Aorta (tissue), 5 donors: Measurements from ENCODE around the gene PEAR1. TPM values are rescaled to one million over a fixed set of nuclear protein-coding genes. Genes with fewer than 3 reads are reported as not detected.

Experiments
- ATAC-seq: fragments of 200-7000 bp; cut with Tn5 transposase; one replicate; pipeline ENCODE4 v1.9.1; 2022; ENCODE audit warnings: moderate library complexity; ENCODE audit not compliant: low FRiP score
- DNase-seq, 2 donors: peaks; one replicate each; pipeline ENCODE4 v3.0.0-alpha.2; 2020
- H3K27ac ChIP-seq, 2 donors: one replicate each; pipeline ENCODE4 v1.5.1; 2013; ENCODE audit warnings: low read length in 2 of 2, mild to moderate bottlenecking in 2 of 2, moderate library complexity in 2 of 2, control low read depth in 1 of 2, inconsistent platforms in 1 of 2, low read depth in 1 of 2
- H3K27me3 ChIP-seq, 2 donors: one replicate each; pipeline ENCODE4 v1.6.1; 2013; ENCODE audit warnings: control low read depth in 1 of 2, low read length in 1 of 2, mild to moderate bottlenecking in 1 of 2, moderate library complexity in 1 of 2; ENCODE audit not compliant: insufficient read depth in 2 of 2, control insufficient read depth in 1 of 2
- H3K36me3 ChIP-seq, 2 donors: one replicate each; pipeline ENCODE4 v1.6.1; 2013; ENCODE audit warnings: control low read depth in 1 of 2, low read length in 1 of 2, mild to moderate bottlenecking in 1 of 2; ENCODE audit not compliant: insufficient read depth in 2 of 2, control insufficient read depth in 1 of 2
- H3K4me1 ChIP-seq, 2 donors: one replicate each; pipeline ENCODE4 v1.6.1; 2013; ENCODE audit warnings: low read length in 2 of 2, control low read depth in 1 of 2, mild to moderate bottlenecking in 1 of 2, moderate library complexity in 1 of 2; ENCODE audit not compliant: insufficient read depth in 2 of 2, control insufficient read depth in 1 of 2
- H3K4me3 ChIP-seq, 2 donors: one replicate each; pipeline ENCODE4 v1.5.1; 2013; ENCODE audit warnings: low read length in 2 of 2, control low read depth in 1 of 2, mild to moderate bottlenecking in 1 of 2
- H3K9me3 ChIP-seq: one replicate; pipeline ENCODE4 v1.6.1; 2013; ENCODE audit warnings: mild to moderate bottlenecking, low read length; ENCODE audit not compliant: control insufficient read depth
- WGBS, 2 donors: extraction: QIAGEN DNeasy Blood & Tissue Kit; methylation state at CpG; one replicate each; pipeline ENCODE4 v1.1.7; 2013; 5-methylcytosine and 5-hydroxymethylcytosine counted together
- intact Hi-C, 2 donors: fragments of 100-400 bp; cut with DNase I; formaldehyde crosslinking; loops; one replicate each; pipeline versions ENCODE4 v1.14.2 to v1.15.0; 2022
- polyA plus RNA-seq, 2 donors: library from polyadenylated mRNA; stranded (reverse); fragments of 200-250 nt; gene quantifications; one replicate each; pipeline ENCODE4 v1.2.3, GENCODE V29; 2013
- total RNA-seq, 2 donors: library from RNA; stranded (reverse); fragmentation: NEBNext Ultra II Directional; extraction: Animal tissue kit (Norgen Biotek cat#: 25700); gene quantifications; one replicate each; pipeline ENCODE4 v1.2.1, GENCODE V29; 2021
- donor health status: healthy with polysubstance abuse.
- donor health status: Bipolar disorder and iron deficiency.
- donor health status: DM: no; HTN: no; CAD: no.
- donor health status: DM: no; HTN: no; CAD: no.
- donor health status: DM: yes; HTN: yes; CAD: no.

The PEAR1 gene
- total and polyA plus RNA-seq, 4 donors: 5.6 to 46.6 (median 25.1) TPM

GRCh38 chr1:156897078-156897825 lies 3.7 kb downstream of the PEAR1 start:
- no peak overlapping the region for H3K4me3 ChIP-seq
- intact Hi-C loops: loop anchor here in 1 of 2 donors (10.0 kb wide), 1 partner anchor 178 kb away; no protein-coding TSS in a partner anchor
- no peaks in the 10 kb centered on the region for H3K4me1 ChIP-seq
- H3K27me3 ChIP-seq: no peaks in the 10 kb centered on the region
- ATAC-seq (no peak), DNase-seq (no peak)
- H3K9me3 ChIP-seq: no peaks in the 10 kb centered on the region
- no peaks in the 10 kb centered on the region for H3K36me3 ChIP-seq
- 62 to 75% methylated on average over 14 of the region's 14 CpGs for WGBS, 2 donors
- H3K27ac ChIP-seq: no peak overlapping the region

GRCh38 chr1:156898161-156898566 lies 4.6 kb downstream of the PEAR1 start:
- 32 to 53% methylated on average over 8 to 13 of the region's 13 CpGs for WGBS, 2 donors

GRCh38 chr1:156898971-156899664 lies 5.6 kb downstream of the PEAR1 start:
- no peak overlapping the region for H3K4me3 ChIP-seq
- no peaks in the 10 kb centered on the region for H3K4me1 ChIP-seq
- WGBS, 2 donors: 82 to 90% methylated on average over 12 of the region's 12 CpGs
- ATAC-seq: no peak
- intact Hi-C loops: loop anchor here in 1 of 2 donors (10.0 kb wide), 1 partner anchor 176 kb away; no protein-coding TSS in a partner anchor
- H3K36me3 ChIP-seq: no peaks in the 10 kb centered on the region
- H3K9me3 ChIP-seq: no peaks in the 10 kb centered on the region
- no peak overlapping the region for H3K27ac ChIP-seq
- H3K27me3 ChIP-seq: no peaks in the 10 kb centered on the region
- no peak for DNase-seq

More at GRCh38 chr1:156898161-156898566, 4.6 kb downstream of the PEAR1 start:
- H3K27me3 ChIP-seq: no peaks in the 10 kb centered on the region
- H3K36me3 ChIP-seq: no peaks in the 10 kb centered on the region
- ATAC-seq (peak; percentile 4), DNase-seq (peak in 1 of 2 donors; percentile 75)
- no peaks in the 10 kb centered on the region for H3K9me3 ChIP-seq
- intact Hi-C loops: loop anchor here in 1 of 2 donors (10.0 kb wide), 1 partner anchor 177 kb away; no protein-coding TSS in a partner anchor
- no peak overlapping the region for H3K4me3 ChIP-seq
- H3K4me1 ChIP-seq: no peaks in the 10 kb centered on the region
- H3K27ac ChIP-seq: no peak overlapping the region

GRCh38 chr1:156899956-156900718 lies 6.6 kb downstream of the PEAR1 start:
- no peak overlapping the region for H3K4me3 ChIP-seq
- no peak overlapping the region for H3K27ac ChIP-seq
- 83 to 87% methylated on average over 12 of the region's 12 CpGs for whole genome bisulfite sequencing, 2 donors
- H3K36me3 ChIP-seq: no peaks in the 10 kb centered on the region
- no peaks in the 10 kb centered on the region for H3K27me3 ChIP-seq
- intact Hi-C loops: loop anchor here in 1 of 2 donors (10.0 kb wide), 1 partner anchor 175 kb away; no protein-coding TSS in a partner anchor
- H3K4me1 ChIP-seq: no peaks in the 10 kb centered on the region
- ATAC-seq: no peak
- H3K9me3 ChIP-seq: no peaks in the 10 kb centered on the region
- no peak for DNase-seq

GRCh38 chr1:156900896-156901589 lies 7.5 kb downstream of the PEAR1 start:
- no peak overlapping the region for H3K4me3 ChIP-seq
- H3K9me3 ChIP-seq: no peaks in the 10 kb centered on the region
- H3K27ac ChIP-seq: no peak overlapping the region
- ATAC-seq (no peak), DNase-seq (no peak)
- H3K27me3 ChIP-seq: no peaks in the 10 kb centered on the region
- H3K4me1 ChIP-seq: no peaks in the 10 kb centered on the region
- no peaks in the 10 kb centered on the region for H3K36me3 ChIP-seq
- WGBS, 2 donors: 68 to 87% methylated on average over 6 of the region's 6 CpGs
- intact Hi-C loops: no loop called here

GRCh38 chr1:156901590-156901900 lies 8.0 kb downstream of the PEAR1 start:
- 91 to 96% methylated on average over 4 of the region's 4 CpGs for WGBS, 2 donors
- intact Hi-C loops: no loop called here
- Histone ChIP-seq H3K27me3 (no peaks in the 10 kb centered on the region), H3K4me3 (no peak overlapping the region), H3K27ac (no peak overlapping the region), H3K4me1 (no peaks in the 10 kb centered on the region), H3K36me3 (no peaks in the 10 kb centered on the region), H3K9me3 (no peaks in the 10 kb centered on the region)
- DNase-seq: no peak
- ATAC-seq: no peak

GRCh38 chr1:156901966-156902915 lies 8.7 kb downstream of the PEAR1 start:
- Histone ChIP-seq H3K27me3 (no peaks in the 10 kb centered on the region), H3K27ac (no peak overlapping the region), H3K4me1 (no peaks in the 10 kb centered on the region), H3K4me3 (no peak overlapping the region), H3K36me3 (no peaks in the 10 kb centered on the region), H3K9me3 (no peaks in the 10 kb centered on the region)
- no peak for ATAC-seq
- 76 to 85% methylated on average over 22 to 23 of the region's 23 CpGs for WGBS, 2 donors
- no peak for DNase-seq
- intact Hi-C loops: no loop called here
